Measurements from ENCODE around the gene TICRR. TPM values are rescaled to one million over a fixed set of nuclear protein-coding genes. Genes with fewer than 3 reads are reported as not detected.

Gene TICRR
- total and polyA plus RNA-seq, 2 experiments from 2014 or later = 0.91 to 2.3 TPM

GRCh38 chr15:89627256-89627970 lies 52.1 kb downstream of the TICRR start:
- no peak for TF ChIP-seq CTCF (IDR thresholded peaks at IDR 0.05; ENCODE audit: poor library complexity)
- no peak for TF ChIP-seq EZH2phosphoT487 (IDR thresholded peaks at IDR 0.05; ENCODE audit: low read depth, severe bottlenecking, unreplicated experiment)
- no peak for TF ChIP-seq EZH2 (IDR thresholded peaks at IDR 0.05; ENCODE audit: borderline replicate concordance)
- Histone ChIP-seq H2AFZ (no peak overlapping the region), H3K79me2 (no peaks in the 10 kb centered on the region), H3K27me3 (no peaks in the 10 kb centered on the region), H3K4me2 (no peak overlapping the region), H3K9me2 (replicated peaks; ENCODE audit: insufficient read depth) (no peaks in the 10 kb centered on the region), H3K4me1 (ENCODE audit: insufficient read depth) (no peaks in the 10 kb centered on the region), H3K27ac (no peak overlapping the region), H4K20me1 (ENCODE audit: insufficient read depth, poor library complexity, severe bottlenecking) (no peaks in the 10 kb centered on the region), H3K9me3 (ENCODE audit: low read depth) (no peaks in the 10 kb centered on the region), H3K4me3 (no peak overlapping the region), H3K36me3 (replicated peaks; ENCODE audit: insufficient read depth, low read depth) (no peaks in the 10 kb centered on the region)
- DNase-seq (ENCODE audit: low spot score) = no peak
- WGBS (ENCODE audit: low lambda C conversion rate, missing lambda C conversion rate) = 95% methylated on average over 8 of the region's 8 CpGs

GRCh38 chr15:89628301-89628700 lies 53.0 kb downstream of the TICRR start:
- Histone ChIP-seq H3K9me2 (replicated peaks; ENCODE audit: insufficient read depth) (no peaks in the 10 kb centered on the region), H3K79me2 (no peaks in the 10 kb centered on the region), H3K9me3 (ENCODE audit: low read depth) (no peaks in the 10 kb centered on the region), H3K4me1 (ENCODE audit: insufficient read depth) (no peaks in the 10 kb centered on the region), H3K27me3 (no peaks in the 10 kb centered on the region), H3K4me2 (no peak overlapping the region), H3K36me3 (replicated peaks; ENCODE audit: insufficient read depth, low read depth) (no peaks in the 10 kb centered on the region), H4K20me1 (ENCODE audit: insufficient read depth, poor library complexity, severe bottlenecking) (no peaks in the 10 kb centered on the region), H3K27ac (no peak overlapping the region), H3K4me3 (no peak overlapping the region), H2AFZ (no peak overlapping the region)
- WGBS (ENCODE audit: low lambda C conversion rate, missing lambda C conversion rate) = 94% methylated on average over 20 of the region's 21 CpGs
- no peak for TF ChIP-seq CTCF (IDR thresholded peaks at IDR 0.05; ENCODE audit: poor library complexity)
- no peak for TF ChIP-seq EZH2phosphoT487 (IDR thresholded peaks at IDR 0.05; ENCODE audit: low read depth, severe bottlenecking, unreplicated experiment)
- no peak for TF ChIP-seq EZH2 (IDR thresholded peaks at IDR 0.05; ENCODE audit: borderline replicate concordance)
- no peak for DNase-seq (ENCODE audit: low spot score)

GRCh38 chr15:89628806-89629715 lies 53.8 kb downstream of the TICRR start:
- H3K27me3 ChIP-seq = no peaks in the 10 kb centered on the region
- 91% methylated on average over 20 of the region's 30 CpGs for WGBS (ENCODE audit: low lambda C conversion rate, missing lambda C conversion rate)
- H3K79me2 ChIP-seq = no peaks in the 10 kb centered on the region
- H3K36me3 ChIP-seq (replicated peaks; ENCODE audit: insufficient read depth, low read depth) = no peaks in the 10 kb centered on the region
- no peak overlapping the region for H3K27ac ChIP-seq
- no peak overlapping the region for H3K4me3 ChIP-seq
- H3K4me1 ChIP-seq (ENCODE audit: insufficient read depth) = no peaks in the 10 kb centered on the region
- H3K4me2 ChIP-seq = no peak overlapping the region
- no peaks in the 10 kb centered on the region for H4K20me1 ChIP-seq (ENCODE audit: insufficient read depth, poor library complexity, severe bottlenecking)
- no peaks in the 10 kb centered on the region for H3K9me3 ChIP-seq (ENCODE audit: low read depth)
- H2AFZ ChIP-seq = no peak overlapping the region
- no peaks in the 10 kb centered on the region for H3K9me2 ChIP-seq (replicated peaks; ENCODE audit: insufficient read depth)
- no peak for TF ChIP-seq EZH2phosphoT487 (IDR thresholded peaks at IDR 0.05; ENCODE audit: low read depth, severe bottlenecking, unreplicated experiment)
- TF ChIP-seq EZH2 (IDR thresholded peaks at IDR 0.05; ENCODE audit: borderline replicate concordance) = no peak
- TF ChIP-seq CTCF (IDR thresholded peaks at IDR 0.05; ENCODE audit: poor library complexity) = no peak
- no peak for DNase-seq (ENCODE audit: low spot score)

All from hepatocyte (in vitro differentiated cells).